H54 (cell line): ENCODE data around the gene RIMKLA.

ENCODE experiments used
- DNase-seq: peaks from one replicate; pipeline ENCODE4 v3.0.0; 2011; ENCODE audit warnings: low spot score, mixed read lengths; ENCODE audit not compliant: insufficient read length
- FAIRE-seq: peaks from 3 replicates; lab custom pipeline; 2011; peaks lifted over from hg19 to GRCh38; lab: Jason Lieb, UNC
- POLR2A ChIP-seq: IDR thresholded peaks from 2 replicates; pipeline ENCODE4 v1.6.1; 2011; ENCODE audit warnings: low read depth, mild to moderate bottlenecking, low read length

The RIMKLA gene

GRCh38 chr1:42380586-42381279 is at the start of gene RIMKLA:
TSS of gene RIMKLA (plus strand) at chr1:42380792. CDS start at chr1:42380935, 143 bp downstream.
- no peak for FAIRE-seq
- 0 out of 2 replicates have a peak, but pooled peaks have one; percentile 15 for TF ChIP-seq POLR2A
- no peak for DNase-seq

- TF ChIP-seq POLR2A: no peak
- DNase-seq: no peak
- peak; percentile 23 for FAIRE-seq
Observed at GRCh38 chr1:42332877-42333276, 47.7 kb upstream of the RIMKLA start.

GRCh38 chr1:42333662-42334239 is 46.8 kb upstream of the RIMKLA start:
- FAIRE-seq (no peak), DNase-seq (no peak)
- TF ChIP-seq POLR2A: no peak

- FAIRE-seq (no peak), DNase-seq (peak; percentile 73)
- peak; percentile 26; the same call in 1 of the 2 replicates for TF ChIP-seq POLR2A
Observed at GRCh38 chr1:42334240-42335049, 46.1 kb upstream of the RIMKLA start.

- peak; percentile 82 for TF ChIP-seq POLR2A
- FAIRE-seq (no peak), DNase-seq (peak; percentile 92)
Observed at GRCh38 chr1:42335050-42335808, 45.4 kb upstream of the RIMKLA start, which contains the start of gene FOXJ3. TSS of gene FOXJ3 (minus strand) at chr1:42335235. CDS start at chr1:42311093, 24,142 bp downstream.

GRCh38 chr1:42335809-42336518 is 44.6 kb upstream of the RIMKLA start:
- TF ChIP-seq POLR2A: no peak
- FAIRE-seq: no peak
- peak; percentile 24 for DNase-seq

GRCh38 chr1:42336978-42337377 is 43.6 kb upstream of the RIMKLA start:
- no peak for TF ChIP-seq POLR2A
- no peak for DNase-seq

GRCh38 chr1:42340093-42340492 is 40.5 kb upstream of the RIMKLA start:
- FAIRE-seq (peak; percentile 57), DNase-seq (no peak)
- TF ChIP-seq POLR2A: no peak

More at GRCh38 chr1:42336978-42337377, 43.6 kb upstream of the RIMKLA start:
- FAIRE-seq: no peak

GRCh38 chr1:42340901-42341300 is 39.7 kb upstream of the RIMKLA start:
- no peak for DNase-seq
- no peak for TF ChIP-seq POLR2A
- FAIRE-seq: no peak

- DNase-seq (no peak), FAIRE-seq (no peak)
- no peak for TF ChIP-seq POLR2A
Observed at GRCh38 chr1:42343049-42343448, 37.5 kb upstream of the RIMKLA start.

- FAIRE-seq (no peak), DNase-seq (no peak)
- TF ChIP-seq POLR2A: no peak
Observed at GRCh38 chr1:42348498-42348897, 32.1 kb upstream of the RIMKLA start.

- FAIRE-seq (no peak), DNase-seq (no peak)
Observed at GRCh38 chr1:42350086-42350485, 30.5 kb upstream of the RIMKLA start.

GRCh38 chr1:42358791-42359190 is 21.8 kb upstream of the RIMKLA start:
- no peak for DNase-seq
- TF ChIP-seq POLR2A: no peak
- FAIRE-seq: no peak

More at GRCh38 chr1:42350086-42350485, 30.5 kb upstream of the RIMKLA start:
- no peak for TF ChIP-seq POLR2A
